MM.1S (cell line): ENCODE results near the gene BRS3.
"Not testable (repeated sequence)": the region's sequence is repeated elsewhere in the genome, so short reads cannot be mapped to it uniquely, and the experiment has no call there.

Experiments
- DNase-seq: peaks from one replicate; pipeline ENCODE4 v3.0.0-alpha.2; 2015
- H2AFZ ChIP-seq: fragments of 300-600 bp; sonication (generic); 2 replicates; pipeline ENCODE4 v1.6.0; 2016; ENCODE audit warnings: antibody characterized with exemption, low read length
- H3F3A ChIP-seq: fragments of 300-600 bp; sonication (generic); 2 replicates; pipeline ENCODE4 v1.6.1; 2016; ENCODE audit warnings: mild to moderate bottlenecking, antibody characterized with exemption, low read length, moderate library complexity, mixed read lengths; ENCODE audit not compliant: insufficient read depth
- H3K27ac ChIP-seq: fragments of 300-600 bp; sonication (generic); 2 replicates; pipeline ENCODE4 v1.5.1; 2016; ENCODE audit warnings: mild to moderate bottlenecking, low read length
- H3K27me3 ChIP-seq: fragments of 300-600 bp; sonication (generic); replicated peaks from 2 replicates; pipeline ENCODE4 v1.6.0; 2016; ENCODE audit warnings: low read length; ENCODE audit not compliant: insufficient read depth
- H3K36me3 ChIP-seq: fragments of 300-600 bp; sonication (generic); replicated peaks from 2 replicates; pipeline ENCODE4 v1.6.1; 2016; ENCODE audit warnings: mild to moderate bottlenecking, low read length, mixed read lengths; ENCODE audit not compliant: insufficient read depth
- H3K4me1 ChIP-seq: fragments of 300-600 bp; sonication (generic); 2 replicates; pipeline ENCODE4 v1.6.1; 2016; ENCODE audit warnings: low read length, mixed read lengths
- H3K4me2 ChIP-seq: fragments of 300-600 bp; sonication (generic); 2 replicates; pipeline ENCODE4 v1.6.0; 2016; ENCODE audit warnings: low read depth, low read length
- H3K4me3 ChIP-seq: fragments of 300-600 bp; sonication (generic); 2 replicates; pipeline ENCODE4 v1.5.1; 2016; ENCODE audit warnings: low read length, mixed read lengths
- H3K79me2 ChIP-seq: fragments of 300-600 bp; sonication (generic); 2 replicates; pipeline ENCODE4 v1.6.1; 2016; ENCODE audit warnings: mixed run types, low read length, mixed read lengths
- H3K9ac ChIP-seq: fragments of 300-600 bp; sonication (generic); 2 replicates; pipeline ENCODE4 v1.6.1; 2016; ENCODE audit warnings: low read length, mixed read lengths
- H3K9me2 ChIP-seq: fragments of 300-600 bp; sonication (generic); replicated peaks from 2 replicates; pipeline ENCODE4 v1.6.1; 2016; ENCODE audit warnings: mild to moderate bottlenecking, low read length, mixed read lengths; ENCODE audit not compliant: insufficient read depth
- H3K9me3 ChIP-seq: fragments of 300-600 bp; sonication (generic); replicated peaks from 2 replicates; pipeline ENCODE4 v1.6.1; 2016; ENCODE audit warnings: mild to moderate bottlenecking, low read length, mixed read lengths; ENCODE audit not compliant: insufficient read depth
- H4K20me1 ChIP-seq: fragments of 300-600 bp; sonication (generic); 2 replicates; pipeline ENCODE4 v1.6.1; 2016; ENCODE audit warnings: mild to moderate bottlenecking, low read length, moderate library complexity, mixed read lengths; ENCODE audit not compliant: insufficient read depth
- CTCF ChIP-seq: fragments of 300-600 bp; sonication (generic); IDR thresholded peaks from 2 replicates; pipeline ENCODE4 v1.5.1; 2016; ENCODE audit warnings: antibody characterized with exemption, low read length, mixed read lengths
- EZH2 ChIP-seq: fragments of 300-600 bp; sonication (generic); optimal IDR thresholded peaks from 2 replicates; pipeline ENCODE3; 2017; ENCODE audit warnings: low read depth, mild to moderate bottlenecking, antibody characterized with exemption, low read length, mixed read lengths
- EZH2phosphoT487 ChIP-seq: fragments of 300-600 bp; sonication (generic); IDR thresholded peaks from 2 replicates; pipeline ENCODE4 v1.6.1; 2018; ENCODE audit warnings: antibody characterized with exemption, low read length

Gene BRS3

GRCh38 chrX:136487647-136488046, at the start of gene BRS3:
BRS3 (plus strand) TSS chrX:136487947; CDS start chrX:136488115, 168 bp downstream.
- Histone ChIP-seq H3K4me2 (no peak within 1 kb of the TSS), H3K9me2 (no peaks in the 10 kb centered on the region), H3K36me3 (no peaks in the 10 kb centered on the region), H4K20me1 (no peaks in the 10 kb centered on the region), H3K4me1 (no peaks in the 10 kb centered on the region), H3K79me2 (no peaks in the 10 kb centered on the region), H3K27me3 (no peaks in the 10 kb centered on the region), H2AFZ (no peak within 1 kb of the TSS), H3K9me3 (no peaks in the 10 kb centered on the region), H3F3A (no peaks in the 10 kb centered on the region), H3K27ac (no peak within 1 kb of the TSS), H3K4me3 (no peak within 1 kb of the TSS), H3K9ac (no peak within 1 kb of the TSS)
- DNase-seq = no peak
- no peak for TF ChIP-seq EZH2phosphoT487
- no peak for TF ChIP-seq EZH2
- no peak for TF ChIP-seq CTCF

- Histone ChIP-seq H3K36me3 (no peaks in the 10 kb centered on the region), H4K20me1 (no peaks in the 10 kb centered on the region), H3K79me2 (no peaks in the 10 kb centered on the region), H3K9me2 (no peaks in the 10 kb centered on the region), H3F3A (no peaks in the 10 kb centered on the region), H3K4me1 (no peaks in the 10 kb centered on the region), H2AFZ (no peak overlapping the region), H3K4me2 (no peak overlapping the region), H3K27ac (no peak overlapping the region), H3K9ac (no peak overlapping the region), H3K4me3 (no peak overlapping the region), H3K9me3 (no peaks in the 10 kb centered on the region), H3K27me3 (no peaks in the 10 kb centered on the region)
- TF ChIP-seq EZH2 (no peak), EZH2phosphoT487 (no peak), CTCF (no peak)
- DNase-seq = no peak
Observed at GRCh38 chrX:136438192-136438591, 49.6 kb upstream of the BRS3 start.

GRCh38 chrX:136445674-136446073, 42.1 kb upstream of the BRS3 start:
- H3K27ac ChIP-seq, H3K36me3 ChIP-seq, H3K4me3 ChIP-seq, H3K9ac ChIP-seq, H3K9me2 ChIP-seq, H3F3A ChIP-seq, H3K79me2 ChIP-seq, H3K9me3 ChIP-seq, H4K20me1 ChIP-seq, H3K27me3 ChIP-seq, H3K4me2 ChIP-seq, H2AFZ ChIP-seq, DNase-seq, H3K4me1 ChIP-seq: not testable (repeated sequence)

- H3F3A ChIP-seq = no peaks in the 10 kb centered on the region
Observed at GRCh38 chrX:136446208-136446607, 41.5 kb upstream of the BRS3 start.

More at GRCh38 chrX:136446208-136446607, 41.5 kb upstream of the BRS3 start:
- H2AFZ ChIP-seq = no peak overlapping the region
- no peak for DNase-seq
- H3K9me3 ChIP-seq = no peaks in the 10 kb centered on the region
- H3K27me3 ChIP-seq = no peaks in the 10 kb centered on the region
- H4K20me1 ChIP-seq = no peaks in the 10 kb centered on the region
- no peaks in the 10 kb centered on the region for H3K9me2 ChIP-seq
- H3K4me2 ChIP-seq = no peak overlapping the region
- no peak overlapping the region for H3K4me3 ChIP-seq
- no peaks in the 10 kb centered on the region for H3K79me2 ChIP-seq
- no peak overlapping the region for H3K9ac ChIP-seq
- H3K36me3 ChIP-seq = no peaks in the 10 kb centered on the region
- H3K27ac ChIP-seq = no peak overlapping the region
- no peaks in the 10 kb centered on the region for H3K4me1 ChIP-seq
- TF ChIP-seq EZH2phosphoT487 = no peak
- TF ChIP-seq CTCF = no peak
- no peak for TF ChIP-seq EZH2
